ENCODE measurements around the gene IRF5. TPM values are rescaled to one million over a fixed set of nuclear protein-coding genes. Genes with fewer than 3 reads are reported as not detected.

IRF5 gene
- total RNA-seq (10.0 TPM), polyA plus RNA-seq (14.0 TPM)
- long read RNA-seq, donor 1 = 0 reads
- long read RNA-seq, donor 2 = 0 reads
- long read RNA-seq, donor 3, partial matches to known transcripts = 0 of 1 reads
- long read RNA-seq, donor 3, other reads (novel, unspliced or antisense) = 0 of 1 reads
- long read RNA-seq, donor 4 = 0 reads
- long read RNA-seq, donor 5, partial matches to known transcripts = 0 of 2 reads
- long read RNA-seq, donor 5, other reads (novel, unspliced or antisense) = 0 of 2 reads
- long read RNA-seq, donor 6, partial matches to known transcripts = 0 of 2 reads
- long read RNA-seq, donor 6, other reads (novel, unspliced or antisense) = 0 of 2 reads
- long read RNA-seq, donor 7, partial matches to known transcripts = 20 of 27 reads
- long read RNA-seq, donor 7, other reads (novel, unspliced or antisense) = 6 of 27 reads
- long read RNA-seq, donor 8, partial matches to known transcripts = 0 of 1 reads
- long read RNA-seq, donor 8, other reads (novel, unspliced or antisense) = 0 of 1 reads
- long read RNA-seq, donor 9, partial matches to known transcripts = 0 of 1 reads
- long read RNA-seq, donor 9, other reads (novel, unspliced or antisense) = 0 of 1 reads
- long read RNA-seq, donor 10, partial matches to known transcripts = 0 of 1 reads
- long read RNA-seq, donor 10, other reads (novel, unspliced or antisense) = 0 of 1 reads

GRCh38 chr7:128937647-128938543 lies at the start of gene IRF5:
Gene IRF5 (plus strand): TSS chr7:128937927. CDS start chr7:128942082, 4,155 bp downstream.
- no peak for DNase-seq (ENCODE audit: low read depth in 6 of 9, low spot score in 9 of 9)
- H3K36me3 ChIP-seq (ENCODE audit: control insufficient read depth in 2 of 2, insufficient read depth in 2 of 2, low read length in 1 of 2) = no peaks in the 10 kb centered on the region
- H3K27ac ChIP-seq (ENCODE audit: low read depth in 1 of 2, low read length in 1 of 2) = peak within 1 kb of the TSS in 1 of 2 donors; percentile 57
- H3K27me3 ChIP-seq (ENCODE audit: control insufficient read depth in 2 of 2, insufficient read depth in 1 of 2, low read length in 1 of 2) = peaks cover 29 to 72% of the 10 kb centered on the region in 2 donors
- H3K4me3 ChIP-seq (ENCODE audit: low read length in 2 of 2) = peak within 1 kb of the TSS; percentile 34 to 35
- H3K4me1 ChIP-seq (ENCODE audit: control insufficient read depth in 2 of 2, insufficient read depth in 2 of 2, low read length in 2 of 2) = peaks cover under 1 to 31% of the 10 kb centered on the region in 2 donors
- H3K9me3 ChIP-seq (ENCODE audit: control insufficient read depth in 2 of 2, insufficient read depth in 1 of 2, low read length in 1 of 2) = peaks cover 0 to 7% of the 10 kb centered on the region in 2 donors
- 2% methylated on average over 83 of the region's 83 CpGs for WGBS

DNA sequence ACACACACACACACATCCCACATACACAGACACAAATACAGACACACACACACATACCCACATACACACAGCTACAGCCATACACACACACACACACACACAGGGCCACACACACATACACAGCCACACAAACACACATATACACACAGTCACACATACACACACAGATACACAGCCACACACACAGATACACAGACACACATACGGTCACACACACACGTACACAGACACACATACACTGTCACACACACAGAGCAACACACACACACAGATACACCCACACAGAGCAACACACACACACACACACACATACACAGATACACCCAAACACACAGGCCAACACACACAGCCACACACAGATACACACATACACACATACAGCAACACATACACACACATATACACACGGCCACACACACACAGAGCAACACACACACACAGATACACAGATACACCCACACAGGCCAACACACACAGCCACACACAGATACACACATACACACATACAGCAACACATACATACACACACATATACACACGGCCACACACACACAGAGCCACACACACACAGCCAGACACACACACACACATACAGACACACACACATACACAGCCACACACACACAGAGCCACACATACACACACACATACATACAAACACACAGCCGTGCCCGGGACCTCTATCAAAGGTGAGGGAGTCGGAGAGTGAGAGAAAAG lies 49.5 kb upstream of the IRF5 start:
- H3K27me3 ChIP-seq (ENCODE audit: control insufficient read depth in 2 of 2, insufficient read depth in 1 of 2, low read length in 1 of 2) = peaks cover 36 to 64% of the 10 kb centered on the region in 2 donors
- DNase-seq (ENCODE audit: low read depth in 6 of 9, low spot score in 9 of 9) = no peak
- 95% methylated on average over 7 of the region's 7 CpGs for WGBS

GRCh38 chr7:128888756-128889095 lies 49.0 kb upstream of the IRF5 start:
- Histone ChIP-seq H3K27ac (ENCODE audit: low read depth in 1 of 2, low read length in 1 of 2) (no peak overlapping the region), H3K4me1 (ENCODE audit: control insufficient read depth in 2 of 2, insufficient read depth in 2 of 2, low read length in 2 of 2) (no peaks in the 10 kb centered on the region), H3K9me3 (ENCODE audit: control insufficient read depth in 2 of 2, insufficient read depth in 1 of 2, low read length in 1 of 2) (peaks cover under 1 to 1% of the 10 kb centered on the region in 2 donors), H3K27me3 (ENCODE audit: control insufficient read depth in 2 of 2, insufficient read depth in 1 of 2, low read length in 1 of 2) (peaks cover 36 to 67% of the 10 kb centered on the region in 2 donors), H3K36me3 (ENCODE audit: control insufficient read depth in 2 of 2, insufficient read depth in 2 of 2, low read length in 1 of 2) (no peaks in the 10 kb centered on the region), H3K4me3 (ENCODE audit: low read length in 2 of 2) (no peak overlapping the region)
- 92% methylated on average over 11 of the region's 11 CpGs for WGBS
- no peak for DNase-seq (ENCODE audit: low read depth in 6 of 9, low spot score in 9 of 9)

More for the DNA sequence above, 49.5 kb upstream of the IRF5 start:
- Histone ChIP-seq H3K9me3 (ENCODE audit: control insufficient read depth in 2 of 2, insufficient read depth in 1 of 2, low read length in 1 of 2) (peaks cover 1 to 3% of the 10 kb centered on the region in 2 donors), H3K4me3 (ENCODE audit: low read length in 2 of 2) (no peak overlapping the region), H3K27ac (ENCODE audit: low read depth in 1 of 2, low read length in 1 of 2) (no peak overlapping the region), H3K36me3 (ENCODE audit: control insufficient read depth in 2 of 2, insufficient read depth in 2 of 2, low read length in 1 of 2) (no peaks in the 10 kb centered on the region), H3K4me1 (ENCODE audit: control insufficient read depth in 2 of 2, insufficient read depth in 2 of 2, low read length in 2 of 2) (no peaks in the 10 kb centered on the region)

DNA sequence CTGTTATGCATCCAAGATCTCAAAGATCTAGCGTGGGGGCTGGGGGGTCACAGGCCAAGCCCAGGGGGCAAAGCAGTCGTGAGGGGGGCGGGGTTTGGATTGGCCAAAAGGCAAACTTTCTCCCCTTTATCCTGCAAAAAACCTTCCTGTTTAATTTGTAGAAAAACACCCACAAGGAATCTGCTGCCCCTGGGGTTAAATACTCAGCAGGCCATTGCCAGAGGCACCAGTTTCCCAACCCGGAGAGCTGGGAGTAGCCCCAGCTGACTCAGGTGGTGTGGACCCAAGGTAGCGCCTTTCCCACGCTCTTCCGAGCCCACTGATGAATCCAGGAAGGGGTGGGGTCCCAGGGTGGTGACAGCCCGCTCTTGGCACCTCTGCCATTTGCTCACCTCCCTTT lies 48.6 kb upstream of the IRF5 start:
- no peaks in the 10 kb centered on the region for H3K4me1 ChIP-seq (ENCODE audit: control insufficient read depth in 2 of 2, insufficient read depth in 2 of 2, low read length in 2 of 2)
- H3K27me3 ChIP-seq (ENCODE audit: control insufficient read depth in 2 of 2, insufficient read depth in 1 of 2, low read length in 1 of 2) = peaks cover 36 to 70% of the 10 kb centered on the region in 2 donors
- H3K27ac ChIP-seq (ENCODE audit: low read depth in 1 of 2, low read length in 1 of 2) = no peak overlapping the region
- peaks cover 0 to 1% of the 10 kb centered on the region in 2 donors for H3K9me3 ChIP-seq (ENCODE audit: control insufficient read depth in 2 of 2, insufficient read depth in 1 of 2, low read length in 1 of 2)
- H3K36me3 ChIP-seq (ENCODE audit: control insufficient read depth in 2 of 2, insufficient read depth in 2 of 2, low read length in 1 of 2) = no peaks in the 10 kb centered on the region
- no peak overlapping the region for H3K4me3 ChIP-seq (ENCODE audit: low read length in 2 of 2)
- DNase-seq (ENCODE audit: low read depth in 6 of 9, low spot score in 9 of 9) = no peak
- 91% methylated on average over 8 of the region's 8 CpGs for WGBS

DNA sequence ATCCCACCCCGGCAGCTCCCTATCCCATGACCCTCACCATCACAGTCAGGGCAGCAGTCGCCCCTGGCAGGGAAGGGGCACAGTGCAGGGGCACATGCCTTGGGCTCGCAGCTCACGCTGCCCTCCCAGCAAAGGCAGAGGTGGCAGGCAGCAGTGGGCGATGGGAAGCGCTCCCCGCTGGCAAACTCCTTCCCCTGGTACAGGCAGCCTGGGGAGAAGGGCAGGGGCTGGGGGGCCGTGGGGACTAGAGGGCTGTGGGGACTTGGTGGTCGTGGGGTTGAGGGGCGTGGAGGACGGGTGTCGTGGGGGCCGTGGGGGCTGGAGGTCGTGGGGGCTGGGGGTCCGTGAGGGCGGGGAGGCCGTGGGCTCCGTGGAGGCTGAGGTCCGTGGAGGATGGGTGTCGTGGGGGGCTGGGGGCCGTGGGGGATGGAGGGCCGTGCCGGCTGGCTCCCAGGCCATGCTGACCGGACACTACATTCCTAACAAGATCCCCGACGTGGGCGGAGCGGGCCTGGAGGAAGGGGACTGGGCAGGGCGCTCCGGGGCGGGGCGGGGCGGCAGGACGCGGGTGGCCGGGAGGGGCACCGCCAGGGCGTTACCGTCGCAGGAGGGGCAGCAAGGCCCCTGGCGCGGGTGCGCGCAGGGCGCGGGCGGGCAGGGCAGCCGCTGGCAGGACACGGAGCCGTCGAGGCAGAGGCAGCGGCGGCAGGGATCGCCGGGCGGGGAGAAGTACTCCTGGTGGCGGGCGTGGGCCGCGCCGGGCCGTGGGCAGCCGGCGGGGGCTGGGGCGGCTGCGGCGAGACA lies 47.2 kb upstream of the IRF5 start:
- Histone ChIP-seq H3K27ac (ENCODE audit: low read depth in 1 of 2, low read length in 1 of 2) (no peak overlapping the region), H3K9me3 (ENCODE audit: control insufficient read depth in 2 of 2, insufficient read depth in 1 of 2, low read length in 1 of 2) (peaks cover 0 to 1% of the 10 kb centered on the region in 2 donors), H3K4me3 (ENCODE audit: low read length in 2 of 2) (peak overlapping the region in 1 of 2 donors; percentile 20), H3K4me1 (ENCODE audit: control insufficient read depth in 2 of 2, insufficient read depth in 2 of 2, low read length in 2 of 2) (no peaks in the 10 kb centered on the region), H3K27me3 (ENCODE audit: control insufficient read depth in 2 of 2, insufficient read depth in 1 of 2, low read length in 1 of 2) (peaks cover 36 to 71% of the 10 kb centered on the region in 2 donors), H3K36me3 (ENCODE audit: control insufficient read depth in 2 of 2, insufficient read depth in 2 of 2, low read length in 1 of 2) (no peaks in the 10 kb centered on the region)
- no peak for DNase-seq (ENCODE audit: low read depth in 6 of 9, low spot score in 9 of 9)
- WGBS = 19% methylated on average over 67 of the region's 67 CpGs

- Histone ChIP-seq H3K27me3 (ENCODE audit: control insufficient read depth in 2 of 2, insufficient read depth in 1 of 2, low read length in 1 of 2) (peaks cover 36 to 70% of the 10 kb centered on the region in 2 donors), H3K27ac (ENCODE audit: low read depth in 1 of 2, low read length in 1 of 2) (no peak overlapping the region), H3K9me3 (ENCODE audit: control insufficient read depth in 2 of 2, insufficient read depth in 1 of 2, low read length in 1 of 2) (peaks cover 0 to 1% of the 10 kb centered on the region in 2 donors), H3K4me3 (ENCODE audit: low read length in 2 of 2) (no peak overlapping the region), H3K4me1 (ENCODE audit: control insufficient read depth in 2 of 2, insufficient read depth in 2 of 2, low read length in 2 of 2) (no peaks in the 10 kb centered on the region), H3K36me3 (ENCODE audit: control insufficient read depth in 2 of 2, insufficient read depth in 2 of 2, low read length in 1 of 2) (no peaks in the 10 kb centered on the region)
- DNase-seq (ENCODE audit: low read depth in 6 of 9, low spot score in 9 of 9) = no peak
- 40% methylated on average over 41 of the region's 41 CpGs for WGBS
Observed at GRCh38 chr7:128891110-128891941, 46.4 kb upstream of the IRF5 start.

GRCh38 chr7:128891942-128892269 lies 45.8 kb upstream of the IRF5 start:
- no peak for DNase-seq (ENCODE audit: low read depth in 6 of 9, low spot score in 9 of 9)
- no peak overlapping the region for H3K4me3 ChIP-seq (ENCODE audit: low read length in 2 of 2)
- no peak overlapping the region for H3K27ac ChIP-seq (ENCODE audit: low read depth in 1 of 2, low read length in 1 of 2)
- peaks cover 0 to 1% of the 10 kb centered on the region in 2 donors for H3K9me3 ChIP-seq (ENCODE audit: control insufficient read depth in 2 of 2, insufficient read depth in 1 of 2, low read length in 1 of 2)
- 87% methylated on average over 11 of the region's 11 CpGs for WGBS
- no peaks in the 10 kb centered on the region for H3K36me3 ChIP-seq (ENCODE audit: control insufficient read depth in 2 of 2, insufficient read depth in 2 of 2, low read length in 1 of 2)
- H3K4me1 ChIP-seq (ENCODE audit: control insufficient read depth in 2 of 2, insufficient read depth in 2 of 2, low read length in 2 of 2) = no peaks in the 10 kb centered on the region
- peaks cover 36 to 64% of the 10 kb centered on the region in 2 donors for H3K27me3 ChIP-seq (ENCODE audit: control insufficient read depth in 2 of 2, insufficient read depth in 1 of 2, low read length in 1 of 2)
